NOMO-1 (cell line): ENCODE results near the gene TMEM182.

Source experiments
- DNase-seq, 2 experiments: peaks; one replicate each; lab custom pipeline; 2025; ENCODE audit not compliant: unreplicated experiment in 2 of 2; lab: John Stamatoyannopoulos, UW

TMEM182 gene

GRCh38 chr2:102765061-102765460 is 3.2 kb downstream of the TMEM182 start:
- no peak for DNase-seq

- DNase-seq: no peak
These were observed 6.4 kb downstream of the TMEM182 start for GRCh38 chr2:102768253-102768652.

- no peak for DNase-seq
These were observed 7.1 kb downstream of the TMEM182 start for GRCh38 chr2:102768892-102769291.

GRCh38 chr2:102770506-102770905 is 8.7 kb downstream of the TMEM182 start:
- no peak for DNase-seq

GRCh38 chr2:102771114-102771513 is 9.3 kb downstream of the TMEM182 start:
- DNase-seq: no peak

- no peak for DNase-seq
These were observed 10.8 kb downstream of the TMEM182 start for GRCh38 chr2:102772659-102773058.

GRCh38 chr2:102773149-102773705 is 11.4 kb downstream of the TMEM182 start:
- DNase-seq: no peak

GRCh38 chr2:102778260-102778659 is 16.4 kb downstream of the TMEM182 start:
- no peak for DNase-seq

- no peak for DNase-seq
These were observed 18.6 kb downstream of the TMEM182 start for GRCh38 chr2:102780467-102780866.

- no peak for DNase-seq
These were observed 20.4 kb downstream of the TMEM182 start for GRCh38 chr2:102782187-102782586.

- no peak for DNase-seq
These were observed 21.1 kb downstream of the TMEM182 start for GRCh38 chr2:102782933-102783332.

- DNase-seq: no peak
These were observed 21.8 kb downstream of the TMEM182 start for GRCh38 chr2:102783506-102784183.

GRCh38 chr2:102784940-102785339 is 23.1 kb downstream of the TMEM182 start:
- DNase-seq: no peak

- DNase-seq: no peak
These were observed 26.5 kb downstream of the TMEM182 start for GRCh38 chr2:102788216-102788884.

GRCh38 chr2:102788885-102789260 is 27.0 kb downstream of the TMEM182 start:
- peak; percentile 14 to 34 for DNase-seq

- peak in 1 of 2 experiments; percentile 34 for DNase-seq
These were observed 27.7 kb downstream of the TMEM182 start for GRCh38 chr2:102789349-102790090.

GRCh38 chr2:102790091-102790455 is 28.2 kb downstream of the TMEM182 start:
- DNase-seq: no peak

- DNase-seq: peak in 1 of 2 experiments; percentile 44
These were observed 30.9 kb downstream of the TMEM182 start for GRCh38 chr2:102792568-102793208.

GRCh38 chr2:102795641-102796040 is 33.8 kb downstream of the TMEM182 start:
- no peak for DNase-seq

- DNase-seq: no peak
These were observed 34.5 kb downstream of the TMEM182 start for GRCh38 chr2:102796337-102796736.

- DNase-seq: no peak
These were observed 35.7 kb downstream of the TMEM182 start for GRCh38 chr2:102797486-102797885.
